ENCODE measurements around the gene STX8.

Gene STX8

DNA sequence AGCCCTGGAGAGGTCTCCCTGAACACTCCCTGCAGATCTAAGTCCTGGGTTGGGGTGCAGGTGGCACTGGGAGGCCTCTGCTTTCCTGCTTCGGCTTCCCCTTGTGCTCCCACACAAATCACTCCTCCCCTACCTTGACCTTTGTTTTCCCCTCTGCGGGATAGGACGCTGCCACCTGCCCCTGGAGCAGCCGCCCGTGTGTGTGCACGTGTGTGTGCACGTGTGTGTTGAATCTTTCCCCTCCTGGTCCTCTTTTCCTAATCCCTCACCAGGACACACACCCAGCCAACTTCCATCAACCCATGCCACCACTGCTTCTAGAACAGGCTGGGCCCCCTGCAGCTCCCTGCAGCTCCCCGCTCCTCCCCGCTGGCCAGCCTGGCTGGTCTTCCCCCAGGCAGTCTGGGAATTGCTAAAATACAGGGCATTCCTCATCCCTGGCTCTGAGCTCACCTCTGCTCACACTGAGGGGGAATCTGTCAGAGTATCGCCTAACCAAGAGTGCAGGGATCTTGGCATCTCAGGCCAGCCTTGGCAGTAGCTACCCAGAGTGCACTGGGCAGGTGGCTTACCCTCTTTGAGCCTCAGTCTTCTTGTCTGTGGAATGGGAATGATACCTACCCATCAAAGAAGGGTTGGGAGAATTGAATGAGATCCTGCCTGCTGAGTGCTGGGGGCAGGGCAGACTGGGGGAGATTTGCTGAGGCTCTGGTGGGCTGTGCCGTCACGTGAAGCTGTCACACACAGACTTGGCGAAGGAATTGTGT is 355.8 kb downstream of the STX8 start:
- no peak for DNase-seq

DNA sequence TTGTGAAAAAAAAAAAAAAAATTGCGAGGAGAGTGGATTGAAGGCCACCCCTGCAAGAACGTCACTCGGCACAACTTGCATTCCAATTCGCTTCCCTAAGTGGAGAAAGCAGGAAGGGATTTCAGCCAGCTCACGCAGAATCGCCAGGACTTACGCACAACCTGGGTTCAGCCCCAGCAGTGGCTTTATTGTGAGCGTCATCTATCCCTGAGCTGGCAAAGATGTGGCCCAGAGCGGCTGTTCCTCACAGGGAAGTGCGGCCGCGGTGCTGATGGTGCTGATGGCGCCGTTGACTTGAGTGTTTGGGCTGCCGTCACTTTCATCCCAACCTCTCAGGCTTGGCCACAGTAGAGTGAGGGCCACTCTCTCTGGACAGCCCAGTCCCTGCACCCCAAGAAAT is 356.7 kb downstream of the STX8 start:
- DNase-seq, result no peak

DNA sequence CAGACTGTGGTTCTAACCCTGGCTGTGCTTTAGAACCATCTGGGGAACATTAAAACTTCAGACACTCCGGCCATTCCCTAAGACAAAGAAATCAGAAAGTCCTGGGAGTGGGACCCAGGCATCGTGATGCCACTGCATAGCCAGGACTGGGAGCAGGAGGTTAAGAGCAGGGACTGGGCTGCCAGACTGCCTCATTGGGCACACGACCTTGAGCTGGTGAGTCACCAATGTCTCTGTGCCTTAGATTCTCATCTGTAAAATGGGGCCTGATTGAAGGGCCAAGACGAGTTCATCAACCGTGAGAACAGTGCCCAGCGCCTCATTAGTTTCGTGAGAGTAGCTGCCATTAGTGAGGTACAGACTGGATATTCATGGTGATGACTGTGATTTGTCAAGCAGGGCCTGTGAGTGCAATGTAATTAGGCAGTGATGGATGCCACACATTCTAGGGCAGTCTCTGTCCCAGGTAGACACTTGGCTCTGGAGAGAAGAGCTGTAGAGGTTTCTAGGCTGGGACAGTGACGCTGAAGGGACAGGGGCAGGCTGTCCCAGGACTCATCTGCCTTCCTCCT is 357.5 kb downstream of the STX8 start:
- no peak for DNase-seq

DNA sequence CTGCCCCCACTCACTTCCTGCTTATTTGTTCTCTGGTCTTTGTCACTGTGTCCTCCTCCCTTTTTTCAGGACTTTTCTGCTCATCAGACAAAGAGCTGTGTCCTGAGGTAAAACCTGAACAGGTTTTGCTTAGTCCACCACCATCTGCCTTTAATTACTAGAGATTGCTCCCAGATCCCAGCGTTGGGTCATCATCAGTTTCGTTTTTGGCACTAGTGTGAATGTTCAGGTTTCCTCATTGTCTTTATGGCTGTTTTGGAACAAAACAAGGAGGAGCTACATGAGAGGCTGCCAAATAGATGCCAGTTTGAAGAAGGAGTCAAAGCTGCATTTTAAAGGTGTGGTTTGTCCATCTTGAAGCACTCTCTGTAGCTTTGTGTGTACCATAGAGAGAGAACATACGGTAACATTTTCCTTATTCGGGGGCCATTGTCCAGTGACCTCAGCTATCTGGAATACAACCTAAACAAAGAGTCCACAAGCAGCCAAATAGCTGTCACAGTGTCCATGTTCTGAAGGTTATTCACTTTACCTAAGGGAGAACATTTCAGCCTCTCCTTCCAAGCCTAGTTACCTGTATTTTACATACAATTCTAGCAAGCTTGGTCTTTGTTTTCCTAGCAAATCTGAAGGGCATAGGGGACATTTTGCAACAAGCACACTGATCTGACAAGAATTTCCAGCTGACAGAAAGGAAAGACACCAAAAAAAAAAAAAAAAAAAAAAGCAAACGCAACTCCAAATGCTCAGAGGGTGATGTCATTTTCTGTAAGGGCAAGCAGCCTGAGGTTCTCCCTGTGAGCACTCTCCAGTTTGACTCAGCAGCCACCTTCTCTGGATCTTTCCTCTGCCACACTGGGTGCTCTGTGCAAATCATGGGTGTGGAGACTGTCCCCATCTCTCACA is 358.2 kb downstream of the STX8 start:
- no peak for DNase-seq

DNA sequence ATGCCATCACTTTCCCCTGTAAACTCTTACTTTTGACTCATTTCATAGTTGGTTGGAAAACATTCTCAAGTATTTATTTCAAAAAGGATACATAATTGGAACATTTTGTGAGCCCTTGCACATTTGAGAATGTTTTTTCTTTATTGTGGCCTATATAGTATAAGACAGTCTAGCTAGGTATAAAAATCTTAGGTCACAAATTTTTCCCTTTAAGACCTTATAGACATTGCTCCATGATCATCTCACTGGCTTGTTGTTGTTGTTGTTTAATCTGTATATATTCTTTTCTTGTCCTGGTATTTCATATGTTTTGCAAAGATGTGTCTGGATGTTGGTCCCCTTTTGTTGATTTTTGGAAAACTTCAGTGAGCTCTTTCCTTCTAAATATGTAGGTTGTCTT is 360.2 kb downstream of the STX8 start:
- DNase-seq, result no peak

DNA sequence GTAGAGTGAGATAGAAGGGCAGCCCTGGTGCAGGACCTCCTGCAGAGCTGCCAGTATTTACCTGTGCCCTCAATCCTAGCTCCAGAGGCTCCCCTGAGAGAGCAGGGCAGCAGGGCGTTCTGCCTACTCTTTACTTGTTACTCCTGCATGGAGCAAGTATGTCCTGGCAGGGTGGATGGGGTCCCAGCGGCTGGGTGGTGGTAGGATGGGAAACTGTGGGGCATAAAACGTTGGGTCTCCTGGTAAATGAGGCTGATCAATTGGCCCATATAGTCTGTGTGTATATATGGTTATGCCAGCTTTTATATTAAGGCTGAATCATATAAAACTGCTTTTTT is 362.3 kb downstream of the STX8 start:
- no peak for DNase-seq

DNA sequence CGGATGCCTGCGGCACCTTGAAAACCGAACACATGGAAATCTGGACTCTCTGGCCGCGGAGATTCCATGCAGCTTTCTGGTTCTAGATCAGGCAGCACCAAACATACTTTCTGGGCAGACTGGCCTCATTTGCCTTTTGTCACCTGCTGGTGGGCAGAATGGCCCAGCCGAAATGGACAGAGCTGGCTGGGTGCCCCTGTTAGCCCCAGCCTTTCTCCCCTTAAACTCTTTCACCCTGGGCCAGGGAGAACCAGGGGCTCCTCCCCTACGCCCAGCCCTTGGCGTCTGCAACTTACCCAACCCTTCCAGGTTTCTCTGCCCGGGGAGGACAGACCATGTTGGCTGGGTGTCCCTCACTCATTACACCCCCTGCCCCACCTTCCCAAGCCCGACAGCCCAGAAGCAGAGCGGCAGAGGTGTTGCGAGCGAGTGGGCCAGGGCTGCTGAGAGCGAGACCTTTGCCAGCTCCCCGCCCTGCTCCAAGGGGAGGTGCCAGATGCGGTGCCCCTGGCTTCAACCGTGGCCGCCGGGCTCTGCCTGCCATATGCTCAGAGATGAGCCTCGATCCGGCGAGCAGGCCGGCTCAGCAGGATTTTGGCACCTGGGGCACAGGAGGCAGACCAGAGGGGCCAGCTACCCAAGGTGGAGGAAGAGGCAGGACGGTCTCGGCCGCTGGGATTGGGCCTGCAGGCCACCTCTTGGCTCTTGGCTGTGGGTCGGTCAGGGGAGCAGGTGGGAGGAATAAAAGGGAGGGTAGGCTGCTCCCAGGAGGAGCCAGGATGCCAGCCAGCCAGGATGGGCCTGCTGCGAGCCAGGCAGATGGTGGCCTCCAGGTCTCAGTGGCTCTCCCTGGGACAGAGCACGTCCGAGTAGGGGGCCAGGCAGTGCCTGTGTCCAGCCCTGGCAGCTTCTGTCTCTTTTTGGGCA is 363.0 kb downstream of the STX8 start:
- no peak for DNase-seq

DNA sequence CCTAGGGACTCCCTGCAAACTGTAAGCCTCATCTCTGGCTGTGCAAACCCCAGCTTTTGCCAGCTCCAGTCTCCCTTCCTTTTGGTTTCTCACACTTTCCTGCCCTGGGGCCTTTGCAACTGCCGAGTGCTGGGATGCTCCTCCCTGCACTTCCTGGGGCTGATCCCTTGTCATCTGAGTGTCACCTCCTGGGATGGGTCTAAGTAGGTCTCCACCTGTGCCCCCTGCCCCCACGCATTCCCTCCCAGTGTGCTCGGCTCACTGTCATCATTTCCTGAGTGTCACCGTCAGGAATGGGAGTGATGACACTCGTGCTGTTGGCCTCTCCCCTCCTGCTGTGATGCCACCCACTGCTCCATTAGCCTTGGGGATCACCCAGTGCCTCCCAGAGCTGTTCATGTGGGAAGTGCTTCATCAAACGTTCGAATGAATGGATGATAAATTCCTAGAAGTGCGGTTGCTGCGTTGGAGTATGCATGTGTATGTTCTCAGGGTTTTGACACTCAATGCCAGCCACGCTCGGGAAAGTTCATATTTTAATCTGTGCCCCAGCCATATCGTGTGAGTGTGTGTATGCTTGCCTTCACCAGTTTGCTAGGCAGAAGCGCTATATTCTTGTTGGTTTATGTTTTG is 364.4 kb downstream of the STX8 start:
- DNase-seq, result no peak

DNA sequence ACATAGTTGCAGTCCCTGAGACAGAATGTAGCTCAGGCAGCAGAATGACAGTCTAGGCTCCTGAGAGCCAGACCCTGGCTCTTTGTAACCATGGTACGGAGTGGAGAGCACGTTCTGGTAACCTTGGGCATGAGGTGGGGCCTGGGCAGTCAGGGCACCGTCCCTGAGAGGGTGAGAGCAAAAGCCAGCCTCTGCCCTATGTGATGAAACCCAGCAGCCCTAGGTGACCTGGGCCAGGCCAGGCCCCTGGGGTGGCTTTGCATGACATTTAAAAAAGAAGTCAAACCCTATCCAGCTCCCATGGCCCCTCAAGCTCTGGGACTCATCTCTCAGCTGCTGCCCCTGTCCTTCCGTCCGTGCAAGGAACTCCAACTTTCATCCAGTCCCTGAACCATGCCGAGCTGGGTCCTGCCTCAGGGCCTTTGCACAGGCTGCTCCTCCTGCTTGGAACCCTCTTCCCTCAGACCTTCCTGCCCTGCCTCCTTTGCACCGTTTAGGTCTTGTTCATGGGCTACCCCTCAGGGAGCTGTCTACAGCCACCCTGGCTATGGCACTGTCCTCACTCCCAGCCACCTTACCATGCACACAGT is 365.7 kb downstream of the STX8 start:
- DNase-seq, result no peak

DNA sequence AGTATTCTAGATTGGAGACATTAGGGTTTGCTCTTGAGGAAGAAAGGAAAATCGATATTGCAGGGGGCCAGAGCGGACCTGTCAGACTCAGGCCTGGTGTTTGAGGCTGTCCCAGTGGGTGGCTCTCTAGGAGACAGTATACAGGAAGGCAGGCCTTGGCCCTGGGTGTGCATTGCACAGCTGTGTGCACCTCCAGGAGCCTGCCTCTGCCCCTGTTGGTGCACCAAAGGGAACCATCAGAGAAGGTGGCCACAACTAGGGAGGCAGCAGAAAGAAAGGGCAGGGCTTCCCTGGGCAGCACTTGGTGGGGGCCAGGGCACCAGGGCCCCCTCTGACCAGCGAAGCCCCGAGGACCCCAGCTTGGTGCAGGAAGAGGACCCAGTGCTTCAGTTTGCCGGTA is 366.3 kb downstream of the STX8 start:
- no peak for DNase-seq

DNA sequence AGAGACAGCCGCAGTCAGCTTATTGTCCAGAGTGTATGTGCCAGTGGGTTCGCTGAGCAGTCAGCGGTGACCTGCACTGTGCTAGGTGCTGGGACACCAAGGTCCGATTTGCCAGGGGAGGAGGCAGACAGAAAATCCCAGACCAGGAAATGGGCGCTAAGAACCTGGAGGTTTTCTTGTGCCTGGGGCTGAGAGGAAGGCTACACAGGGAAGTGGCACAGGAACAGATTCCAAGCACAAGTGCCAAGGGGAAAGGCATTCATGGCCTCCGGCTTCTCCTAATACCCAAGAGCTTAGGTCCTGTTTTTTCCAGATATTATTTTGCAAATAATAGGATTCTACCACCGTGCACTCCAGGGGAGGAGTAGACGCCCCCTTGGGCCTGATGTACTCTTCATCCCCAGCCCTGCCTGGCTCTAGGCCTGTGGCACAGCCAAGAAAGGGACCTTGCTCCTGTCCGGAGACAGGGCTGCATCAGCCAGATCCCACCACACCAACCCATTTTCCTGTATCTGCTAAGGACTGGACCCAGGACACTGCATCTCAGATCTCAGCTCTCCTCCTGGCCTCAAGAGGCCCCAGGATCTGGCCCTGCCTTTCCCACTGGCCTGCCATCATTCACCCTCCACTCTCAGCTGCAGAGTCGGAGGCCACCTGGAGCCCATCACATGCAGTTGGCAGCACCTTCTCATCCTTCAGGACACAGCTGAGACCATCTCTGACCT is 367.1 kb downstream of the STX8 start:
- DNase-seq, result no peak

DNA sequence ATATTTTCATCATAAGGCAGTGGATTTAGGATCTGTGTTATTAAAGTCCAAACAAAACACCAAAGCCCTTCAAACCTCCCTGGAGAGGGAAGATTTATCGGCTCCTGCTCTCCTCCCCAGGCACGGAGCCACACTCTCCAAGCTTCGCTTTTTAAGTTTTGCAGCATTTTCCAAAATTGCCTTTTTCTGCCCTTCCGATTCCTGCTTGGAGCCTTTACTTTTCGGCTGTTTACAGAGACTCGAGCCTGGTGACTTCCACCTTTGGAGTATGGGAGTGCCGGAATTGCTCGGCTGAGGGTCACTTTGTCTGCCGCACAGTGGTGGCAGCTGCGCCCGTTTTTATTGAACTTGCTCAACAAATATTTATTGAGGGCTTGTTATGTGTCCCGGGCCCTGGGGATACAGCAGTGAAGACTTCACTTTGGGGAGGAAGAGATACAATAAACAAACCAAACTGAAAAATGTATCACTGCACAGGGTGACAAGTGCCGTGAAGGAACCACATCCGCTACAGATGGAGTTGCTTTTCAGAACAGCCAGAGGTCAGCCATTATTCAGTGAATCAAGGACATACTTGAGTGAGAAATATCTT is 368.8 kb downstream of the STX8 start:
- no peak for DNase-seq

DNA sequence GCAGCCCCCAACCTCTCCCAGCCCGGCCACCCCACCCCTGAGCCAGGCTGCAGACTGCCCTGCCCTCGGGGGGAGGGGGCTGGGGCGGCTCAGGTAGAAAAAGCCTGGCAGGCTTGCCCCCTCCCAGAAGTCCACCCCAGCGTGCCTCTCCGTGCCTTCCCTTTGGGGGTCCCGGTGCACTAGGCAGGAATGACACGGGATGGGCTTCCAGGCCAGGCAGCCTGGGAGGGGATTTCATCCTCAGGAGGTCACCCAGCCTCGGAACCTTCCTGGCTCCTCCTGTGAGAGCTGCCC is 369.3 kb downstream of the STX8 start:
- no peak for DNase-seq

DNA sequence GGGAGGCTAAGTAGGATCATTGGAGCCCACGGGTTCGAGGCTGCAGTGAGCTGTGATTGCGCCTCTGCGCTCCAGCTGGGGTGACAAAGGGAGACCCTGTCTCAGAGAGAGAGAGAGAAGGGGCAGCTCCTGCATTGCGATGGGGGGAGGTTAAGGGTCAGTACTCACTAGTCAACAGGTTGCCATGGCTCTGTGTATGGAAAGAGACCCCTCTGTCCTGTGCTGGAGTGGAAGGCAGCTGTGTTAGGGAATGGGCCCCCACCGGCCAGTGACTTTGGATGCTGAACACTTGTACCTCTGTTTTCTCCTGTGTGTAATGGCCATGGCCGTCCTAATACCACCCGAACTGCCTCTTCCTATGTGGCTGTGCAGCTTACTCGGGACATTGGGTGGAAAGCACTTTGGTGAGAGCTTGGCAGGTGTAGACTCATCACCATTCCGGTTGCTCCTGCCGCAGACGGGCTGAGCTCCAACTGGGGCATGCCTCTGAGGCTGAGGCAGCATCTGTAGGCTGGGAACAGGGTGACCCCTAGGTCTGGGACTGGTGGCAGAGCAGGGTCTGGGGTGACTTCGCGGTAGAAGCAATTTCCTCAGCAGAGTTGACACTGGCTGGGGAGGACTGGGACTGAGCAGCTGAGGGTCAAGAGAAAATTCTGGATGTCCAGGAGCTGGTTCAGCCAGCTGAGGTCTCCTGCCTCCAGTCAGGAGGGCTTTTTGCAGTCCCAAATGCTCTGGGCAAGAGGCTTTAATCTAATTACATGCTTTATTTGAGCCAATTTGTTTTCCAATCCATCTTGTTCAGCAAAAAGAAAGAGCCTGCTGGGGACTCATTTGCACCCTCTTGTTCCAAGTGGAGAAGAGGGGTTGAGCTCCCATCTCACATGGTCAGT is 369.9 kb downstream of the STX8 start:
- DNase-seq, result no peak

DNA sequence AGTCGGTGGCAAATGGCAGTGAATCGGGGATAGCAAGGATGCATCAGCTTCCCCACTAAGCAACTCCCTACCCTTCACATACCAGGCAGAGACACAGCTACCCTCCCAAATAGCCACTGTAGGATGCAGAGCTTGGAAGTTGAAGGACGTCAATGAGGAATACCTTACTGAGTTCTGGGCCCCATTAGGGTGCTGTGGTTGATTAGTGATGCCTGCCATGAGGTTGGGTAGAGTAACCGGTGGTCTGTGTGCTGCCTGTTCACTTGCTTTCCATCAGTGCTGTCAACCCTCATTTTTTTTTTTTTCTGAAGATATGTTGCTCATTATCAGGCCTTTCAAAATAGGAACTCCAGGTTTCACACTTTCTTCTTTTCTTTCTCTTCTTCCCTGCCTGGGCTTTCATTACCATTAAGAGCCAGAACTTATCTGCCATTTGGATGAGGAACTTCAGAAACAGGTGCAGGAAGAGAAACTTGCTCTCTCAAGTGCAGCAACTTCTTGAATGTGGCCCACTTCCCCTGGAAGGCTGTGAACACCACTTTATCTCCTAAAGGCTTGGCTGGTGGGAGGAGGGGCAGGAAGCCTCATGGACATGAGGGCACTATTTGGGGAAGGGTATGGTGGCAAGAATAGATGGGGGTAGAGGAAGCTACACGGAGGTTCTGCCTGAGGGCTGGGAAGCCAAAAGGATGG is 370.8 kb downstream of the STX8 start:
- DNase-seq, result no peak

DNA sequence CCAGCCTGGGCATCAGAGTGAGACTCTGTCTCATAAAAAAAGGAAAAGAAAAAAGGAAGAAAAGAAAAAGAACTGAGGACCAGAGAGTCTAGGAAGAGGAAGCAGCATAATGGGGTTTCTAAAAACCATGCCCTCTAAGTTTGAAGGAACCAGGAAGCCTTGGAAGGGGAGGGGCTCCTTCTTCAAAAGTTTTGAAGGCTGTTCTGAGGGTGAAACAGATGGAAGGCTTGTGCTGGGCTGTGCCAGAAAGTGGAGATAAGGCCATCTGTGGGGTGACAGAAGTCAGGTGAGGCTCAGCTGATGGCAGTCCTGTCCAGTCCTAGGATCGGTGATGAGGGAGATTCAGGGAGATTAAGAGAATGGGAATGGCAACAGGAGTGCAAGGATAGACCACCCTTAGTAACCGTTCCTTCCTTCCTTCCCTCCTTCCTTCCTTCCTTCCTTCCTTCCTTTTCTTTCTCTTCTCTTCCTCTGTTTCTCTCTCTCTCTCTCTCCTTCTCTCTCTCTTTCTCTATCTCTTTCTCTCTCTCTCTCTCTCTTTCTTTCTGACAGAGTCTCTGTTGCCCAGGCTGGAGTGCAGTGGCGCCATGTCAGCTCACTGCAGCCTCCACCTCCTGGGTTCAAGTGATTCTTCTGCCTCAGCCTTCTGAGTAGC is 371.7 kb downstream of the STX8 start:
- DNase-seq, result no peak

DNA sequence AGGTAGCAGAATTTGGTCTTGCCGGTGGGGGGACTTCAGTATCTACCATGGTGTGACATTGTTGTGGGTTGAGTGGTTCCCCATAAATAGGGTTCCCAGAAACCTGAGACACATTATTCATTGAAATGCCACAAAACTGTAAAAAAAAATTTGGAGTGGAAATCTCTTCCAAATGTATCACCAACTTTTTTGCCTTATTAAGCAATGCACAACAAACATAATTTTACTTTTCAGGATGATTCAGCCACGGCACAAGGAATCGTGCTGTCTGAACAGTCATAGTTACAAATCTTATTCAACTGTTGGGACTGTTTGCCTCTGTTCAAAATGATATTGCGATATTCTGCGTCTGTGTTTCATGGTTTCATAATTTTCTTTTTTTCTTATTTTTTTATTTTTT is 373.1 kb downstream of the STX8 start:
- no peak for DNase-seq

DNA sequence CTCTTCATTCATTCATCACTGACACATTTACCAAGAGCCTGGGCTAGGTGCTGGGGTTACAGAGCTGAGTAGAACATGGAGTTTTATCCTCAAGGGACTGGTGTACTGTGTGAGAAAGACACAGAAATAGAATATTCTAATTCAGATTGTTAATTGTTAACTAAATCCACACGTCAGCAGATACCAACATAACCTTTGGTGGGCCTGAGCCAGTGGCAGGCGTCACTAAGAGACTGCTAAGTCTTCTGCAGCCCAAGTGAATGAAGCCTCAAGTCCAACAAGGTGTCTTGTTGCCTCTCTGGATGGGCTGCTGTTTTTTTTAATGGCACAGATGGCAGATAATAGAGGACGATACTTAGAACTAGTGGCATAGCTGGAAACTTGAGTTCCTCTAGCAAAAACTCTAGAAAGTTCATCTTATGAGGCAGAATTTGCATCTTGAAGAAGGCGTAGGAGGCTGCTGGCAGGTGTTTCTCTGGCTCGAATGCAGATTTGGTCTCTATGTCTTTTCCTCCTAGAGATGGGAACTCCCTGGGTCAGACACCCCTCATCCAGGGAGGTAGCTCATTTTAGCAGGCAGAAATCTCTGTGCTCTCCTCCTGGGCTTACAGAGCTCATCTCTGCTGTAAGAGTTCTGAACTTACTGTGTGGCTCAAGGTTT is 374.8 kb downstream of the STX8 start:
- DNase-seq, result no peak

Measured in NCI-H1436 treated with DMSO at 0.1 percent for 48 hours (cell line).